Liver (tissue), 9 donors: Measurements from ENCODE around the gene HOXC13. TPM values are rescaled to one million over a fixed set of nuclear protein-coding genes. Genes with fewer than 3 reads are reported as not detected.

ENCODE experiments used
- DNase-seq: peaks from one replicate; pipeline ENCODE4 v3.0.0-alpha.2; 2017; ENCODE audit warnings: low spot score
- H3K27ac ChIP-seq, 2 donors: one replicate each; pipeline ENCODE4 v1.7.0; 2013; ENCODE audit warnings: inconsistent platforms in 2 of 2, low read length in 2 of 2, control low read depth in 1 of 2, low read depth in 1 of 2, mild to moderate bottlenecking in 1 of 2
- H3K27me3 ChIP-seq, 4 donors: one replicate each; pipeline versions ENCODE4 v1.6.1 to v1.7.0; 2013; ENCODE audit warnings: low read length in 3 of 4, inconsistent platforms in 1 of 4, mild to moderate bottlenecking in 1 of 4, moderate library complexity in 1 of 4; ENCODE audit not compliant: control insufficient read depth in 4 of 4, insufficient read depth in 4 of 4
- H3K36me3 ChIP-seq, 4 donors: one replicate each; pipeline versions ENCODE4 v1.6.1 to v1.7.0; 2013; ENCODE audit warnings: low read length in 3 of 4, mild to moderate bottlenecking in 3 of 4, low read depth in 1 of 4, moderate library complexity in 1 of 4; ENCODE audit not compliant: control insufficient read depth in 4 of 4, insufficient read depth in 3 of 4
- H3K4me1 ChIP-seq, 4 donors: one replicate each; pipeline versions ENCODE4 v1.6.1 to v1.7.0; 2013; ENCODE audit warnings: low read length in 3 of 4, mild to moderate bottlenecking in 3 of 4, moderate library complexity in 1 of 4; ENCODE audit not compliant: control insufficient read depth in 4 of 4, insufficient read depth in 4 of 4
- H3K4me3 ChIP-seq, 3 donors: one replicate each; pipeline versions ENCODE4 v1.6.1 to v1.7.0; 2013; ENCODE audit warnings: low read length in 3 of 3, control low read depth in 1 of 3, low read depth in 1 of 3, mild to moderate bottlenecking in 1 of 3
- H3K9ac ChIP-seq, 2 donors: one replicate each; pipeline ENCODE4 v1.7.0; 2013; ENCODE audit warnings: low read length in 2 of 2, mild to moderate bottlenecking in 2 of 2, moderate library complexity in 2 of 2, control low read depth in 1 of 2, low read depth in 1 of 2
- H3K9me3 ChIP-seq, 4 donors: one replicate each; pipeline versions ENCODE4 v1.6.1 to v1.7.0; 2013; ENCODE audit warnings: low read length in 3 of 4; ENCODE audit not compliant: control insufficient read depth in 4 of 4
- ATF3 ChIP-seq: IDR thresholded peaks from 2 replicates; pipeline ENCODE4 v1.6.1; 2016; ENCODE audit warnings: antibody characterized with exemption
- CTCF ChIP-seq: fragments of 150-350 bp; IDR thresholded peaks from 2 replicates; pipeline ENCODE4 v1.5.1; 2017; ENCODE audit warnings: improper control_type of control experiment, low read depth, low read length; ENCODE audit not compliant: missing input control
- EGR1 ChIP-seq, 2 donors: IDR thresholded peaks; 2 replicates each; pipeline ENCODE4 v1.6.1; 2016 to 2018; ENCODE audit warnings: antibody characterized with exemption in 2 of 2, low read depth in 2 of 2
- FOXA1 ChIP-seq: IDR thresholded peaks from 2 replicates; pipeline ENCODE4 v1.6.1; 2016; ENCODE audit warnings: antibody characterized with exemption
- FOXA2 ChIP-seq: IDR thresholded peaks from 2 replicates; pipeline ENCODE4 v1.6.1; 2016; ENCODE audit warnings: antibody characterized with exemption
- GABPA ChIP-seq, 2 donors: IDR thresholded peaks in 1 of 2; conservative IDR thresholded peaks in 1 of 2; 2 replicates each; pipeline ENCODE4 v1.6.1; 2016; ENCODE audit warnings: antibody characterized with exemption in 2 of 2, mild to moderate bottlenecking in 1 of 2, moderate library complexity in 1 of 2
- HNF4A ChIP-seq, 2 donors: conservative IDR thresholded peaks; 2 replicates each; pipeline ENCODE4 v1.6.1; 2016; ENCODE audit warnings: antibody characterized with exemption in 2 of 2, mild to moderate bottlenecking in 2 of 2
- HNF4G ChIP-seq: IDR thresholded peaks from 2 replicates; pipeline ENCODE4 v1.6.1; 2016; ENCODE audit warnings: antibody characterized with exemption
- JUND ChIP-seq, 2 donors: IDR thresholded peaks; 2 replicates each; pipeline ENCODE4 v1.6.1; 2016; ENCODE audit warnings: antibody characterized with exemption in 2 of 2
- MAX ChIP-seq: IDR thresholded peaks from 2 replicates; pipeline ENCODE4 v1.6.1; 2016; ENCODE audit warnings: antibody characterized with exemption
- NR2F2 ChIP-seq: IDR thresholded peaks from 2 replicates; pipeline ENCODE4 v1.6.1; 2016; ENCODE audit warnings: antibody characterized with exemption
- RAD21 ChIP-seq, 2 donors: IDR thresholded peaks; 2 replicates each; pipeline ENCODE4 v1.6.1; 2016; ENCODE audit warnings: antibody characterized with exemption in 2 of 2, mild to moderate bottlenecking in 2 of 2
- REST ChIP-seq: IDR thresholded peaks from 2 replicates; pipeline ENCODE4 v1.6.1; 2016; ENCODE audit warnings: antibody characterized with exemption, mild to moderate bottlenecking
- RXRA ChIP-seq, 2 donors: IDR thresholded peaks; 2 replicates each; pipeline ENCODE4 v1.6.1; 2017 to 2018; ENCODE audit warnings: antibody characterized with exemption in 2 of 2, mild to moderate bottlenecking in 1 of 2
- SP1 ChIP-seq: IDR thresholded peaks from 2 replicates; pipeline ENCODE4 v1.6.1; 2018; ENCODE audit warnings: antibody characterized with exemption, mild to moderate bottlenecking
- TAF1 ChIP-seq: conservative IDR thresholded peaks from 2 replicates; pipeline ENCODE4 v1.6.1; 2016; ENCODE audit warnings: antibody characterized with exemption, mild to moderate bottlenecking
- YY1 ChIP-seq: IDR thresholded peaks from 2 replicates; pipeline ENCODE4 v1.6.1; 2016; ENCODE audit warnings: antibody characterized with exemption, mild to moderate bottlenecking
- ZBTB33 ChIP-seq: IDR thresholded peaks from 2 replicates; pipeline ENCODE4 v1.6.1; 2016; ENCODE audit warnings: antibody characterized with exemption
- WGBS: extraction: QIAGEN DNeasy Blood & Tissue Kit; methylation state at CpG from one replicate; pipeline ENCODE4 v1.1.7; 2013; 5-methylcytosine and 5-hydroxymethylcytosine counted together
- polyA plus RNA-seq, 2 donors: library from polyadenylated mRNA; stranded (reverse) in 1 of 2; unstranded in 1 of 2; fragments of 200-250 nt in 1 of 2; fragments of >200 nt in 1 of 2; fragmentation: Nextera tagmentation in 1 of 2; extraction: Ambion mirVana in 1 of 2; gene quantifications; one replicate each; pipeline versions ENCODE4 v1.2.1 to v1.2.3, GENCODE V29; 2013 to 2015
- total RNA-seq, 2 donors: library from RNA; depleted of rRNA; stranded (reverse); fragments of >200 nt; gene quantifications; one replicate each; pipeline ENCODE4 v1.2.3, GENCODE V29; 2014
- donor health status: healthy.
- donor health status: healthy.
- donor health status: healthy.
- donor health status: healthy.
- donor health status: healthy.

HOXC13 gene
- total and polyA plus RNA-seq, 4 donors: not detected

- TF ChIP-seq FOXA2 (no peak), HNF4G (no peak), SP1 (no peak), EGR1 (IDR thresholded peaks at IDR 0.05; ENCODE audit: low read depth in 2 of 2) (no peak)
These were observed 31.8 kb downstream of the HOXC13 start (continued) for GRCh38 chr12:53970451-53970850.

- H3K27me3 ChIP-seq: peaks cover 3 to 59% (median 39%) of the 10 kb centered on the region in 4 donors
- no peaks in the 10 kb centered on the region for H3K9me3 ChIP-seq
- TF ChIP-seq GABPA (IDR thresholded peaks at IDR 0.05 in 1 of 2, conservative IDR thresholded peaks at IDR 0.05 in 1 of 2): no peak
- TF ChIP-seq RAD21 (IDR thresholded peaks at IDR 0.05): no peak
- TF ChIP-seq ZBTB33: no peak
- TF ChIP-seq HNF4G: no peak
- no peak for TF ChIP-seq JUND (IDR thresholded peaks at IDR 0.05)
- no peak for TF ChIP-seq NR2F2
- TF ChIP-seq ATF3: no peak
- no peak for TF ChIP-seq TAF1
- no peak for TF ChIP-seq CTCF
- TF ChIP-seq SP1: no peak
- no peak for TF ChIP-seq HNF4A (conservative IDR thresholded peaks at IDR 0.05)
- no peak for TF ChIP-seq YY1
- TF ChIP-seq REST: no peak
- no peak for TF ChIP-seq EGR1 (IDR thresholded peaks at IDR 0.05; ENCODE audit: low read depth in 2 of 2)
- no peak for TF ChIP-seq RXRA (IDR thresholded peaks at IDR 0.05)
- no peak for TF ChIP-seq FOXA1
- TF ChIP-seq FOXA2: no peak
- no peak for TF ChIP-seq MAX
- DNase-seq: no peak
- peaks cover 0 to 16% (median 5%) of the 10 kb centered on the region in 4 donors for H3K4me1 ChIP-seq
- H3K9ac ChIP-seq: no peak overlapping the region
- no peak overlapping the region for H3K4me3 ChIP-seq
- no peak overlapping the region for H3K27ac ChIP-seq
- 60% methylated on average over 3 of the region's 3 CpGs for WGBS
- H3K36me3 ChIP-seq: no peaks in the 10 kb centered on the region
These were observed 32.5 kb downstream of the HOXC13 start for GRCh38 chr12:53971129-53971528.
